ENCODE measurements around the gene CCDC30.

GRCh38 chr1:42504535-42505128 lies 41.5 kb downstream of the CCDC30 start:
- TF ChIP-seq SUZ12 (IDR thresholded peaks at IDR 0.05; ENCODE audit: extremely low read depth, insufficient read depth, insufficient read length) = no peak
- no peak for TF ChIP-seq ZNF274 (IDR thresholded peaks at IDR 0.05; ENCODE audit: low read depth, low read length)
- no peak for TF ChIP-seq YY1 (IDR thresholded peaks at IDR 0.05; ENCODE audit: insufficient read depth, insufficient read length)

Measured in NT2/D1 (cell line).